NCI-H526 (cell line): ENCODE measurements around the gene PAN2.
"Not testable (repeated sequence)": the region's sequence is repeated elsewhere in the genome, so short reads cannot be mapped to it uniquely, and the experiment has no call there.

ENCODE experiments used
- DNase-seq, 2 experiments: peaks; one replicate each; lab custom pipeline; 2025; lab: John Stamatoyannopoulos, UW

Gene PAN2

DNA sequence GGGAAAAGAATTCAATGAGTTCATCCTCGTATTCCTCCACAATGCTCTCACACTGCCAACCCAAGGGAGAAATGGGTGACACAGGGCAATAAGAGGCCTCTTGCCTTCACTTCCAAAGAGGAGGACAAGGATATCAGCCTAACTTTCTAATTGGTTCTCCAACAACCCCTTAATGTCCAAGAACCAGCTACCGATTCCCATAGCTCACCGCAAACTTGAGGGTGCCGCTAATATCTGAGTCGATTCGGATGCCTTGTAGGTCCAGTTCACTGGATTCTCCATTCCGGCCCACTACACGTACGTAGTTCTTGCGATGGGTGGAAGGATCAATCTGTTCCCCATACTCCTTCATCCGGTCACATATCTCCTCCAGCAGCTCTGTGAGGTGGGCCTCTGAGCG is 22.8 kb downstream of the PAN2 start:
- no peak for DNase-seq

DNA sequence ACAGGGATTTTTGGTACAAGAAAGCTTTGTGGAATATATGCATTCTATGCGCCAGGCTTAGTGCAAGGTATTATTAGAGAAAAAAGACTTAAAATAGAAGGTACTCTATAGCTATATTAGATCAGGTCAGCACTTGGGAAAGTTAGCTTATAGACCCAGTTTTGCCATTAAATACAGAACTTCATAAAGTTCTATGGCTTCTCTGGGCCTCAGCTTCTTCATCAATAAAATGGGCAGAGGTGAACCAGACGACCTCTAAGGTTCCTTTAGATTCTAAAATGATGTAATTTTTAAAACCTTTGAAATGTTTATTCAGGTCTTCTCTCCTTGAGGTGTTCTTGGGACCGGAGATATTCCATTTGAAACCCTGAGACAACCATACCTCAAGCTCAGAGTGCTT is 25.1 kb downstream of the PAN2 start:
- no peak for DNase-seq

DNA sequence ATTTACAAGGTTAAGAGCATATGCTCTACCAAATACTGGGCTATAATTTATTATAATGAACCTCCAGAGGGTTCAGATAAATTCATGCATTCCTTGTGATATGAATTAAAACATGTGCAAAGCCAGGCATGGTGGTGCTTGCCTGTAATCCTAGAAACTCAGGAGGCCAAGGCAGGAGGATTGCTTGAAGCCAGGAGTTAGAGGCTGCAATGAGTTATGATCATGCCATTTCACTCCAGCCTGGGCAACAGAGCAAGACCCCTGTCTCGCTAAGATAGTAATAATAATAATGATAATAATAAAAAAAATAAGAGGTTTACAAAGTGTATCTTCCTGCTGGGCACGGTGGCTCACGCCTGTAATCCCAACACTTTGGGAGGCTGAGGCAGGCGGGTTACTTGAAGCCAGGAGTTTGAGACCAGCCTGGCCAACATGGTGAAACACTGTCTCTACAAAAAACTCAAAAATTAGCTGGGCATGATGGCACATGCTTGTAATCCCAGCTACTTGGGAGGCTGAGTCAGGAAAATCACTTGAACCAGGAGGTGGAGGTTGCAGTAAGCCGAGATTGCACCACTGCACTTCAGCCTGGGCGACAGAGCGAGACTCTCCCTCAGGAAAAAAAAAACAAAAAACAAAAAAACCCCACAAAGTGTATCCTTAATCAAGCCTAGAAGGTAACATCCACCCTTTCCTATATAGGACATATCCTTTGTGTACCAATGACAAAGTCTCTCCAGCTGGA is 26.4 kb downstream of the PAN2 start:
- DNase-seq = no peak

DNA sequence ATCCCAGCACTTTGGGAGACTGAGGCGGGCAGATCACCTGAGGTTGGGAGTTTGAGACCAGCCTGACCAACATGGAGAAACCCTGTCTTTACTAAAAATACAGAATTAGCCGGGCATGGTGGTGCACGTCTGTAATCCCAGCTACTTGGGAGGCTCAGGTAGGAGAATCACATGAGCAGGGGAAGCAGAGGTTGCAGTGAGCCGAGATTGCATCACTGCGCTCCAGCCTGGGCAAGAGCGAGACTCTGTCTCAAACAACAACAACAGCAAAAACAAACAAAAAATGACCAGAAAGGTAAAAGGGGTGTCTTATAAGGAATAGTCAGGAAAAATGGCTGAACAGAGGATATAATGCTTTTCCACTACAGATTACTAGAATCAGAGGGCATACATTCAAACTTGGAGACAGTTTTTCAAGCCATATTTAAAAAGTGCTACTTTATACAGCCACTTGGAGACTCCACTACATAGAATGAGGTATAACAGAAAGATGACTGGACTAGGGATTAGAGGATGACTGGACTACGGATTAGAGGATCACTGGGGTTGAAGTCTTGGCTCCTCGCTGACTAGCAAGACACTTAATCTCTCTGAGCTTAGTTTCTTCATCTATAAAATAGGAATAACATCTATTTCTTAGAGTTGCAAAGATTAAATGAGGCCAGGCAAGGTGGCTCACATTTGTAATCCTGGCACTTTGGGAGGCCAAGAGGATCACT is 28.8 kb downstream of the PAN2 start:
- DNase-seq = no peak

DNA sequence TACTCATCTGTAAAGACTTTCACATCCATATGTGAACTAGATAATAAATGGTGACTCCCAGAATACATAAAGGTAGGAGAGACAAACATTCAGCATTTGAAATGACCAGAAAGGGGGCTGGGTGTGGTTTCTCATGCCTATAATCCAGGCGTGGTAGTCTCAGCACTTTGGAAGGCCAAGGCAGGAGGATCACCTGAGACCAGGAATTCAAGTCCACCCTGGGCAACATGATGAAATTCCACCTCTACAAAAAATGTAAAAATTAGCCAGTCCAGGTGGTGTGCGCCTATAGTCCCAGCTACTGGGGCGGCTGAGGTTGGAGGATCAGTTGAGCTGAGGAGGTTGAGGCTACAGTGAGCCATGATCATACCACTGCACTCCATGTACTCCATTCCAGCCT is 29.5 kb downstream of the PAN2 start:
- no peak for DNase-seq

DNA sequence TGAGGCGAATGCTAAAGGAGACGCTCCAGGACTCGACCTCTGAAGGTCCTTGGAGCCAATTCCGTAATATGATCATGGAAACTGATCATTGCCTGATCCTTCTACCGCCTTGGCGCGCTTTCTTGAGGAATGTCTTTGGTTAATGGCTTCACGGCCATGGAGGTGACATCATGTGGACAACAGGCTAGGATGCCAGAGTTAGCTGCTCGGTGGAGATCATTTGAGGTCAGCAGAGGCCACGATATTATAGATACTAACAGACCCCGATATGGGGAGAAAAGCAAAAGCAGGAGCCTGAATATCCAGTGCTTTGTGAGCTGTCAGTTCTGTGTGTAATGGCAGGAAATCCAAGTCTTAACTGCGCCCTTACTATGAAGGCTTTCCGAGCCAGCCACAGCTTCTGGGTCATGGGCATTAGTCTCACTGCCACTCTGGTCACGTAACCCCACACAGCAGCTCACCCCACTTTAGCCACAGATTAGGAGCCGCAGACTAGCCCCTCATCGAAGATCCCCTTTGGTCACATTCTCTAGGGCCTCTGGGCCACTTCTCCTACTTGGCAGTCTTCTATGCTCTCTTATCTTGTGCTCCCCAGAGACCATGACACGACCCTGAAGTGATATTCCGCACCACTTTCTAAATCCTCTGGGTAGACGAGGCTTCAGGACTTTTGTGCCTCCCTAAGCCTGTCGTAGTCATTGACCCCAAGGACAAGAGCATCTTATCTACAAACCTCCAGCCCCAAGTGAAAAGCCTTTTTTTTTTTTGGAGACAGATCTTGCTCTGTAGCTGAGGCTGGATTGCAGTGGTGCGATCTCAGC is 32.9 kb downstream of the PAN2 start:
- DNase-seq = no peak

DNA sequence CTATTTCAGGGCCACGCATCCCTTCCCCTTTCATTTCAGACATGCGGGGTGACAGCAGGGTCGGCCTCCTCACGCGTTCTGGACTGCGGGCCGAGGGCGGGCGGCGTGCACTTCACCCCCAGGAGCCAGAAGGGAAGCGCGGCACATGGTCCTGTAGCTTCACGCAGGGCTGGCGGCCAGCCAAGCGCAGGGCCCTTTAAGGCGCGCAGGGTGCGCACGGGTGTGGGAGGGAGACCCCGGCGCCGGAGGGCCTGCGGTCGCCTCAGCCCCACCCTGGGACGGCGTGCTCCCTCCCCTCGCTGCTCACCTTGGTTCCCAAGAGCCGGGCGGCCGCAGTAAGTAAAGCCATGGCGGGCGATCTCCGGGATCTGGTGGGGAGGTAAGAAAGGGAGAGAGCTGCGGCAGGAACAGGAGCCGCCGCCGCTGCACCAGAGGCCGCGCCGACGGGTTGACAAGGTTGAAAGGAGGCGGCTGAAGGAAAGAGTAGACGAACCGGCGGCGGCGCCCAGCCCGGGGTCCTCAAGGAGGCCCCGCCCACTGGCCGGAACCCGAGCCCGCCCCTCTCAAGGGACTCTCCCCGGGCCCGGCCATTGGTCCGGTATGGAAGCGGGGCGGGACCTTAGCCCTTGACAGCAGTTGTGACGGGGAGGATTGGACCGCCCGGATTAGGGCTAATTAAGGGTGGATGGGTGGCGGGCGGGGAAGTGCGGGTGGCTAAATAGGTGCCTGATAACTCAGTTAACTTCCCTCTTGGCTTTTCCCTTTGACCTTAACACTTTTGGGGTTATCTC is 33.8 kb downstream of the PAN2 start, which contains the start of gene CS:
Gene CS (minus strand): TSS at position 478 of the 791 bp plus-strand sequence. CDS start 129 bp downstream, at position 349.
- DNase-seq = peak; percentile 96 to 99

DNA sequence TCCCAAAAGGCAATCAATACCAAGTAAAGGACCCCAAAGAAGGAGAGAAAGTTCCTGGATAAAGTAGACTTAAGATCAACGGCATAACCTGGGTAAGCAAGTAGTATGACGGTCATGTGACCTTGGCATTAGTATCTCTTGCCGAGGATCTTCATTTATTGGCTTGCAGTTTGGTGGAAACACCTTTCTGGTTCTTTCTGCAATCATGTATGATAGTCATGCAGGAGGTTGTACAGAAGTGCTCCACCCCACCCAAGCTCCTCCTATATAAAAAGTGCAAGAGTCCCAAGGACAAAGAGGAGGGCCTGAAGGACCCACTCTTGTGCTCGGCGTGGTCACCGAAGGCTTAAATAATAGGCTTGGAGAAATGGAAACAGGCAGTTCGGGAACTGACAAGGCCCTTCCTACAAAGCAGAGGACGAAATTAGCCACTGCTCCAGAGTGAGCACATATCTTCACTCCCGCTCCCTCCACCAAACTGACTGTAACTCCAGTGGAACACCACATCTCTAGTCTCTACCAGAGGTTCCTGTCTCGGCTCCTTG is 34.4 kb downstream of the PAN2 start:
- DNase-seq = peak in 1 of 2 experiments; percentile 43

DNA sequence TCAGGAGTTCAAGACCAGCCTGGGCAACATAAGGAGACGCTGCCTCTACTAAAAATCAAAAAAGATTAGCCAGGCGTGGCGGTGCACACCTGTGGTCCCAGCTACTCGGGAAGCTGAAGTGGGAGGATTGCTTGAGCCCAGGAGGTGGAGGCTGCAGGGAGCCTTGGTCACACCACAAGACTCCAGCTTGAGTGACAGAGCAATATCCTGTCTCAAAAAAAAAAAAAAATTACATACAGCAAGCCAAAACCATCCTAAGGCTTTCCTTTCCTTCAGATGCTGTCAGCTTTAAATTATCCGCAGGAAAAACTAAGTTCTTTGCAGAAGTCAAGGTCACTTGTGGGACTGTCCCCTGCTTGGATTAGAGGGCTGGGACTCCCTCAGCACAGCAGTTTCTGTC is 35.0 kb downstream of the PAN2 start:
- no peak for DNase-seq

DNA sequence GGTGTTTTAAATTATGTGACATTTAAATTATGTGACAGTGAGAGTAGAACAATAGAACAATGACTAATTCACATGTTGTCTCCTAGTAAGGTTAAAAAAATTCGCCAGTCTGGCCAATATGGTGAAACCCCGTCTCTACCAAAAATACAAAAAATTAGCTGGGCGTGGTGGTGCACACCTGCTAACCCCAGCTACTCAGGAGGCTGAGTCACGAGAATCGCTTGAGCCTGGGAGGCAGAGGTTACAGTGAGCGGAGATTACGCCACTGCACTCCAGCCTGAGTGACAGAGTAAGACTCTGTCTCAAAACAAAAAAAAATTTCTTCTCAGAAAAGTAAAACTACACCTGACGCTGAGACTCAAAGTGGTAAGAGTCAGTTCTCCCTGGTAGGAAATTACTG is 36.4 kb downstream of the PAN2 start:
- no peak for DNase-seq

DNA sequence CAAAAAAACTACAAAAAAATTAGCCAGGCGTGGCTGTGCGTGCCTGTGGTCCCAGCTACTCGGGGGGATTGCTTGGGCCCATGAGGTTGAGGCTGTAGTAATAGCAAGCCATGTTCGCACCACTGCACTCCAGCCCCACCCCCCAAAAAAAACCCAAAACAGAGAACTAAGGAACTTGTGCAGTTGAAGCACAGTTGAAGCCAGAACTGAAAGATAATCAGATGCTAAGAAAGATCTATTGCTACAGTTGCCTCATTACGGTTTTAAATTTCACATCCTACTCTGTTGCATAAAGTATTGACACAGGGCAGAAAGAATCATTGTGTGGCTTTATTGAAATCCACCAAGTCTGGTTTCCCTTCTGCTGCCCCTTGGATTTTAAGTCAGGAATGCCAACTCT is 37.5 kb downstream of the PAN2 start:
- no peak for DNase-seq

DNA sequence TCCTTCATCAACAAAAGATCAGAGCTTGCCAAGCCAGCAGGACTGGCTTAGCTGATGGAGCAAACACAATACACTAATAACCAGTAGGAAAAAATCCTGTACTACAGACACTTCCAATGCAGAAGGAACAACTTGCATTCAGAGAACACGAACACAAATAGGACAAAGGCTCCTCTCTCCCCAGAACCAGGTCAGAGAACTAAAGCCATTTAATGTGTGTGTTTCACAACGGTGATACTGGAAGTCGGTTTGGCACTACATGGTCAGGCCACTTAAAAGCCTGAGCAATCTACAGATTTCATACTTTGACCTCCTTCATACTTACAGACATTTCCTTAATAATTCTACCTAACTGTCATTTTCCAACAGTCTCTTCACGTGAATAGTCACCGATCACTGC is 40.0 kb downstream of the PAN2 start:
- no peak for DNase-seq

DNA sequence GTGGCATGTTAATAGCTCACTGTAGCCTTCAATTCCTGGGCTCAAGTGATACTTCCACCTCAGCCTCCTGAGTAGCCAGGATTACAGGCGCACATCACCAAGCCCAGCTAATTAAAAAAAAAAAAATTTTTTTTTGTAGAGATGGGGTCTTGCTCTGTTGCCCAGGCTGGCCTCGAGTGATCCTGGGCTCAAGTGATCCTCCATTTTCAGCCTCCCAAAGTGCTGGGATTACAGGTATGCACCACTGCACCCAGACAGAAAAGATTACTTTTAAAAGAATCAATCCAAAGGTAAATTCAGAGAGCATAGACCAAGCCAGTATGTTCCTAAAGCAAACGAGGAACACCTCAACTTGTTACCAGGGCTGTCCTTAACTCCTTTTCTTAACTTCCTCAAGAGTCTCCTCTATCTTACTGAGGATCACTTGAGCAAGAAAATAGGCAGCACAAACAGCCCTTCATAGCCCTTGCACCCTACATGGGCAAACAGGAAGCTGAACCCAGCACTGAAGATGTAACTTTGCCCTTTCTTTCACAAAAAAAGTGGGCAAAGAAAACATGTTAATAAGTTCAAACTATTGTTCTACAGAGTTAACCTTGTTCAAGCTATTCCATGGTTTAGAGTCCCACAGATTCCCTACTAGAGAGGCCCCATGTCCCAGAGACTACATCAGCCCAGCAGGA is 45.0 kb downstream of the PAN2 start:
- no peak for DNase-seq

DNA sequence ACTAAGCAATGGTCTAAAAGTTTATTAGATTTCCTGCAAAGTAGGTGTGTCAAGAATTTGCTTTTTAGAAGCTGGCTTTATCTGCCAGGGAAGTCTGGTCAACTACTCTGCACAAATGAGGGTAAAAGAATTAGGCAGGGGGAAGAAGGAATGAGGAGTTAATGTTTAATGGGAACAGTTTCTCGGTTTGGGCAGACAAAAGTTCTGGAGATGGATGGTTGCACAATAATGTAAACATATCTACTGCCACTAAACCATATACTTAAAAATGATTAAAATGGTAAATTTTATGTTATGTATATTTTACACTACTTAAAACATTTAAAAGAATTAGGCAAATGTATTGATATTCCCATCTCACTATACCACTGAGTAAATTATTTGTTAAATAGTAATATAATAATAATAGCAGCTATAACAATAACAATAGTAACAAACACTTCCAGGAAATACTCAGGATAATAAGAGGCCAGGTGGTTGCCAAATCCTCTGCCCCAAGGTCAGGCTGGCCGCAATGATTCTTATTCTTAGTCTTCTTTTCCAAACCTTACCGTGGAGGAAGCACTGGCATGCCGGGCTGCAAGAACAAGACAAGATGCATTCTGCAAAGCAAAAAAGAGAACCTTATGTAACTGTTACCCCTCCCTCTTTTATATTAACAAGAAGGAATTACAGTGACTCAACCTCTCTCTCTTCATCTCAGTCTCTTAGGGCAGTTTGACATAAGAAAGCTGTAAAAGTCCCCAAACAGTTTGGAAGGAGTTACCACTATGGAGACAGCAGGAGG is 47.6 kb downstream of the PAN2 start:
- no peak for DNase-seq

DNA sequence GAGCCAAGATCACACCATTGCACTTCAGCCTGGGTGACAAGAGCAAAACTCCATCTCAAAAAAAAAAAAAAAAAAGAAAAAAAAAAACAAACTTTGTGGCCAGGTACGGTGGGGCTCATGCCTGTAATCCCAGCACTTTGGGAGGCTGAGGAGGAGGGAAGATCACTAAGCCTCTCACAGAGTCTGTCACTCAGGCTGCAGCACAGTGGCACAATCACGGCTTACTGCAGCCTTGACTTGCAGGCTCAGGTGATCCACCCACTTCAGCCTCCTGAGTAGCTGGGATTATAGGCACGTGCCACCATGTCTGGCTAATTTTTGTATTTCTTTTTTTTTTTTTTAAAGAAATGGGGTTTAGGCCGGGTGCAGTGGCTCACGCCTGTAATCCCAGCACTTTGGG is 49.5 kb downstream of the PAN2 start:
- not testable (repeated sequence) for DNase-seq

DNA sequence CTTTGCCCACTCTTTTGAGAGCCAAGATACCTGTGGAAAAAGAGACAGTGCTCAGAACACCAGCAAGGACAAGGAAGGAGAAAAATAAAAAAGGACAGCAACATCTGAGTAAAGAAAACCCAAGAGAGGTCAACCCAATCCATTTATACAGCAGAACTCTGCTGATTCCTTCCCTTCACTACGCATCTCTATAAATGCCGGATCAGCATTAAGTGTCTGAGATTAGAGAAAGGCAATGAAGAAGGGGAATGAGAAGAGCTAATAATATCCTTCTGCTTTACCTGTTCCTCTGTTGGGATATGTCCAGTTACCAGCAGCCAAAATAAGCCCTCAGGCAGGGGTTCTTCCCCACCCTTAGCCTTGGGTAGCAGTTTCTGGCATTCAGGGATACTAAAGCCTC is 51.2 kb downstream of the PAN2 start:
- no peak for DNase-seq

DNA sequence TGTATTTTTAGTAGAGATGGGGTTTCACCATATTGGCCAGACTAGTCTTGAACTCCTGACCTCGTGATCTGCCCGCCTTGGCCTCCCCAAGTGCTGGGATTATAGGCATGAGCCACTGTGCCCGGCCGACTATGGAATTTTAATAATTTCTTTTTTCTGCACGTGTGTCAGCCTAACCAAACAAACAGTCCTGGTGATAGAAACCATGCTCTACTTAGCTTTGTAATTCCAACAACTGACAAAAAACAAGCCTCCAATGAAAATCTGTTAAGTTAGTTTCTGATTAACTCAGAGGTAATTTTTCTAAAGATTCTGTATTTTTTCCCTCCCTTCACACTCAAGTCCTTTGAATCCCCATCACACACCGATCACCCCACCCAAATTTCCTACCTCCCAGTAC is 51.8 kb downstream of the PAN2 start:
- no peak for DNase-seq

DNA sequence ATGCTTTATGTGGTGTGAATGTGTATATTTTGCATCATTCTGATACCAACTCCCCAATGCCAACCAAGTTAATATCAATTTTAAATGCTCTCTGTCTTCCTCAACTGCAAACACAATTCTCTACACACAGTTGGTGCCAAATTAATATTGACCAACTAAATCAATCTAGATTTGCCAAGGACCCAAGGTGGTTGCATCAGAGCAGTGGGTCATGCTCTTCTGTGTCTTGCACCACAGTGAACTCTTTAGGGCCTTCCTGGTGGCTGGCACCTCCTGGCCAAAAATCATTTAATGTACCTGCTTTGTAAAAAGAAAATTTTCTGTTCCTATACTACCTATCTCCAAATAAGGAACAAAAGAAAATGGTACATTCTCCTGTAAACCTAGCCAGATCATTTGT is 53.0 kb downstream of the PAN2 start:
- DNase-seq = no peak

DNA sequence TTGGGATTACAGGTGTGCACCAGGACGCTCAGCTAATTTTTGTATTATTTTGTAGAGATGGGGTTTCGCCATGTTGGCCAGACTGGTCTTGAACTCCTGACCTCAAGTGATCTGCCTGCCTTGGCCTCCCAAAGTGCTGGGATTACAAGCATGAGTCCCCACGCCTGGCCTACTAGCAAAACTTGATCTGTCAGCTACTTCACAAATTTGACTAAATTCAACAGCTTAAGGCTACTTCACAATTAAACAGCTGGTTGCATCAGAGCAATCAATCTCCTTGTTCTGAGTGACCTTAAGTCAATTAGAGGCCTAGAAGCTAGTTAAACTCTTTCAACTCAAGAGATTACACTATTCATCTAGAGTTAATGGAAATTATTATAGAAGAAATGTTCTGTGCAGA is 54.9 kb downstream of the PAN2 start:
- no peak for DNase-seq

DNA sequence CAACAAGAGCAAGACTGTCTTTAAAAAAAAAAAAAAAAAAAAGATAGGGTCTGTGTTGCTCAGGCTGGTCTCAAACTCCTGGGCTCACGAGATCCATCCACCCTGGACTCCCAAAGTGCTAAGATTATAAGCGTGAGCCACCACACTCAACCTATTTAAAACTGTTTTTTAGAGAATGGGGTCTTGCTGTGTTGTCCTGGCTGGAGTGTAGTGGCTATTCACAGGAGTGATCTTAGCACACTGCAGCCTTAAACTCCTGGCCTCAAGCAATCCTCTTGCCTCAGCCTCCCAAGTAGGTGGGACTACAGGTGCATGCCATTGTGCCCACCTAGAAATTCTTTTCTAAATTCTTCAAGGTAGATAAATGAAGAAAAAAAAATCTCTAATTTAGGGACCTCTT is 59.5 kb downstream of the PAN2 start:
- DNase-seq = no peak
